Esophagus squamous epithelium (tissue), 4 donors: Measurements from ENCODE around the gene ATPAF1.

ENCODE experiments used
- CTCF ChIP-seq, 6 experiments: fragments of 450-650 bp in 4 of 6; fragments of 200-600 bp in 2 of 6; sonication (generic) in 2 of 6; IDR thresholded peaks; one replicate each; pipeline ENCODE4 v1.5.1; 2016 to 2019; ENCODE audit warnings: antibody characterized with exemption in 6 of 6, mild to moderate bottlenecking in 4 of 6, moderate library complexity in 4 of 6
- POLR2A ChIP-seq, 4 donors: fragments of 450-650 bp; IDR thresholded peaks; one replicate each; pipeline ENCODE4 v1.6.1; 2017; ENCODE audit warnings: antibody characterized with exemption in 4 of 4, mild to moderate bottlenecking in 4 of 4, moderate library complexity in 3 of 4

- TF ChIP-seq CTCF (IDR thresholded peaks at IDR 0.05): no peak
- no peak for TF ChIP-seq POLR2A (IDR thresholded peaks at IDR 0.05)
Observed at GRCh38 chr1:46653405-46653958, 14.7 kb downstream of the ATPAF1 start.
